Nephron progenitor cell (in vitro differentiated cells): ENCODE measurements around the gene PLEKHA6.

ENCODE experiments used
- DNase-seq: peaks from one replicate; pipeline ENCODE4 v3.0.0; 2021
- H3K27ac Mint-ChIP-seq: 2 replicates; pipeline ENCODE4 v1.8.0; 2021; ENCODE audit warnings: mild to moderate bottlenecking, moderate library complexity, mixed read lengths
- H3K27me3 Mint-ChIP-seq: 2 replicates; pipeline ENCODE4 v1.8.0; 2021; ENCODE audit warnings: mild to moderate bottlenecking, low read depth, mixed read lengths; ENCODE audit not compliant: poor library complexity
- H3K36me3 Mint-ChIP-seq: 2 replicates; pipeline ENCODE4 v1.8.0; 2021; ENCODE audit warnings: low read depth, mixed read lengths
- H3K4me1 Mint-ChIP-seq: 2 replicates; pipeline ENCODE4 v1.8.0; 2021; ENCODE audit warnings: mixed read lengths
- H3K4me3 Mint-ChIP-seq: 2 replicates; pipeline ENCODE4 v1.8.0; 2021; ENCODE audit warnings: mild to moderate bottlenecking, moderate library complexity, mixed read lengths
- H3K9me3 Mint-ChIP-seq: 2 replicates; pipeline ENCODE4 v1.8.0; 2021; ENCODE audit warnings: mild to moderate bottlenecking, moderate library complexity, mixed read lengths
- CTCF ChIP-seq: fragments of 200-600 bp; sonication (generic); IDR thresholded peaks from 2 replicates; pipeline ENCODE4 v1.5.0; 2021; ENCODE audit warnings: antibody characterized with exemption

PLEKHA6 gene

DNA sequence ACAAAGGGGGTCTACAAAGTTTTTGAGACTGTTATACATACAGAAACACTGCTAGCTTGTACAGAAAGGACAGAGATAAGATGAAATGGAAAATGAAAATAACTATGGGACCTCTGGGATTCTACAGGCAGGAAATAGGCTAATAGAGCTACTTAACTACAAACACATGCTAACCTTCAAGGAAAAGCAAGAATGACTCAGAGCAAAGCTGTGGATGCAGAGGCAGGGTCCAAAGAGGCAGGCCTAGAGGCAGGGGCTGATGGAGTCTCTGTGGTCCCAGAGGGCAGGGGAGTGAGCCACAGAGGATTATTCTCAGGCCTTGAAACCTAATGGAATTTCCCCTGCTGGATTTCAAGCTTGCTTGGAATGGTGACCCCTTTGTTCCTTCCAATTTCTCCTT, 127.2 kb downstream of the PLEKHA6 start:
- H3K4me1 Mint-ChIP-seq: no peaks in the 10 kb centered on the region
- peaks cover 33% of the 10 kb centered on the region for H3K27me3 Mint-ChIP-seq
- H3K9me3 Mint-ChIP-seq: peaks cover 26% of the 10 kb centered on the region
- H3K36me3 Mint-ChIP-seq: peaks cover 19% of the 10 kb centered on the region
- H3K27ac Mint-ChIP-seq: no peak overlapping the region
- no peak overlapping the region for H3K4me3 Mint-ChIP-seq
- no peak for DNase-seq
- no peak for TF ChIP-seq CTCF

GRCh38 chr1:204230211-204230610, 129.5 kb downstream of the PLEKHA6 start:
- Mint-ChIP-seq H3K27ac (no peak overlapping the region), H3K4me1 (peaks cover 7% of the 10 kb centered on the region), H3K4me3 (no peak overlapping the region), H3K27me3 (peaks cover 31% of the 10 kb centered on the region), H3K9me3 (peaks cover 17% of the 10 kb centered on the region), H3K36me3 (peaks cover 11% of the 10 kb centered on the region)
- DNase-seq: no peak
- no peak for TF ChIP-seq CTCF

- H3K36me3 Mint-ChIP-seq: peaks cover 11% of the 10 kb centered on the region
- DNase-seq: no peak
- peaks cover 29% of the 10 kb centered on the region for H3K27me3 Mint-ChIP-seq
- H3K9me3 Mint-ChIP-seq: peaks cover 17% of the 10 kb centered on the region
- peaks cover 7% of the 10 kb centered on the region for H3K4me1 Mint-ChIP-seq
- no peak overlapping the region for H3K27ac Mint-ChIP-seq
- no peak for TF ChIP-seq CTCF
- H3K4me3 Mint-ChIP-seq: no peak overlapping the region
Measured at GRCh38 chr1:204228896-204229295, 130.8 kb downstream of the PLEKHA6 start.

DNA sequence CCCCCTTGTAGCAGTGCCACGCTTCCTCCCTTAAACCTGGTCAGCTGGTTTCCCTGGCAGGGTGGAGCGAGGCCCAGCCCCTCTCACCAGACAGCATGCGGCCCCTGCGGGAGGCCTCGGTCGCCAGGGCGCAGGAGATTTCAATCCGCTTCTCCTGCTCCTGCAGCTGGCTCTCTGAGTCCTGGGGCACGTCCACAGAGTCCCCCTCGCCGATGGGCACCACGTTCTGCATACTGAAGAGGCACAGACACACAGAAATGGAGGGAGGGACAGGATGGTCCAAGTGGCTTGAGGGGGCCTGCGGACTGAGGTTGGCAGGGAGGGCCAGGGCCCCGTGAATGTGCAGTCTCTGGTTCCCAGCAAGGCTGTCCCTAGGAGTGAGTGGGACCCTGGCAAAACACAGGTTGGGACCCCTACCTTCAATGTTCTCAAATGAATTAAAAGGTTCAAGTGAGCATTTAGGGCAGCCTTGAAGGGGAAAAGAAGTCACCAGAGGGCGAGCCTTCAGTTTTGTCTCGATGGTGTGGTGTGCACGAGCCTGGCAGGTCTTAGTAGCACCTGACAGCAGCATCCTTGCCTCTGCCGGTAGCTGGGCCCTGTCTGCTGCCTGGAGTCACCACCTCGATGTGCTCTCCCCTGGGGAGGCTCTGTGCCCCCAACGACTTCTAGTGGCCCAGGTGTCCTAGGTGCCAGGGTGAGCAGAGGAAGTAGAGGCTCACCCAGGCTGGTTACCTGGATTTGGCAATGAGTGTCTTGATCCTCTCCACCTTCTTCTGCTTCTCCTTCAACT, 131.5 kb downstream of the PLEKHA6 start:
- H3K36me3 Mint-ChIP-seq: peaks cover 11% of the 10 kb centered on the region
- peaks cover 23% of the 10 kb centered on the region for H3K27me3 Mint-ChIP-seq
- no peak overlapping the region for H3K4me3 Mint-ChIP-seq
- TF ChIP-seq CTCF: no peak
- H3K9me3 Mint-ChIP-seq: peaks cover 17% of the 10 kb centered on the region
- DNase-seq: no peak
- no peak overlapping the region for H3K27ac Mint-ChIP-seq
- H3K4me1 Mint-ChIP-seq: peaks cover 7% of the 10 kb centered on the region

DNA sequence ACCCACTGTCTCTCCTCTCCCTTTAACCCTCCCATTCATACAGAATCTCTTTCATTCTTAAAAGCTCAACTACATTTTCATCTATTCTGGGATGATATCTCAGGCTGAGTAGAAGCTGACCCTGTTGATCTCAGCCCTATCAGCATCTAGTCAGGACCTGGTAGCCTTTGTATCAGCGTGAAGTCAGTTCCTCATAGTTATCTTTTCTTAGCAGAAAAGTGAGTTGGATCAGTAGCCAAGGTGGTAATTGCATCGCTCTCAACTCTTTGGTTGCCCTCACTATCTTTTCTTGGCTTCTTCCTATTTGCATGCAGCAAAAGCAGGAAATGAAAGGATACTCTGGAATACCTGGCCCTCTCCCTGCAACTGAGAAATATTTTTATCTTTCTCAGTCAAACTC, 132.4 kb downstream of the PLEKHA6 start:
- Mint-ChIP-seq H3K27ac (no peak overlapping the region), H3K27me3 (peaks cover 27% of the 10 kb centered on the region), H3K9me3 (peaks cover 14% of the 10 kb centered on the region), H3K36me3 (peaks cover 8% of the 10 kb centered on the region), H3K4me3 (no peak overlapping the region), H3K4me1 (peaks cover 12% of the 10 kb centered on the region)
- DNase-seq: no peak
- TF ChIP-seq CTCF: no peak
